HG03342 (cell line): Measurements from ENCODE around the gene ZNF709.
A peak's percentile ranks its signal among the peaks of the same experiment; 100 is the strongest.
"Not testable (repeated sequence)": the region's sequence is repeated elsewhere in the genome, so short reads cannot be mapped to it uniquely, and the experiment has no call there.

ENCODE experiments used
- ATAC-seq: cut with Tn5 transposase; IDR thresholded peaks from one replicate; pipeline ENCODE4 v1.9.1; 2021; ENCODE audit warnings: mild to moderate bottlenecking, moderate library complexity; ENCODE audit not compliant: unreplicated experiment

The ZNF709 gene

DNA sequence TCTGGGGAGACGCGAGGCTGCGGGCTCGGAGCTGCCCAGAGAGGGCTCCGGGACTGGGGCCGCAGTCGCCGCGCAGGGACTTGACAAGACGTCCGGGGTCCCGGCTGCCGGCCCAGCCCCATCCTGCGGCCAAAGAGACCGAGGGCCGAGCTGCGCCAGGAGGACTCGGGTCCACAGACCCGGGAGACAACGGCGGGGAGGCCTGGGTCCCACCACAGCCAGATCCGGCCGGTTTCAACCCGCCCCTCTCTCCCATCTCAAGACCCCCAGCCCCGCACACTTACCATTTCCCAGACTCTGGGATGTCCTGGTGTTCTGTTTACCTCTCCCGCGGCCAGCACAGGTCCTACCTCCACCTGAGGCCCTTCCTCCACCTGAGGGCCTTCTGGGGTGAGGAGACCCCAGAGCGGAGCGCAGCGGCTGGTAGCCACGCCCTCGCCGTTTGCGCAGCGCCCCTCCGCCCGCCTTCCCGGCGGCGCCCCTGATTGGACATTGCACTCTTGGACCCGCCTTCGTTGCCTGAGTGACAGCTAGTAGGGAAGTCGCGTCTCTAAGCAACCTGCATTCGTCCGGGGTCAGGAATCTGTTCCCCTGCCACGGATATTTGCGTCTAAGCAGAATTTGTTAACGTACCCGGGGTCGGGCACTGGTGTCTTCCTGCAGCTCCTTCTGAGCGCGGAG, at the start of gene ZNF709:
Gene ZNF709, minus strand, starts transcription at position 446 of the 681 bp plus-strand sequence. Its CDS starts 159 bp downstream, at position 287.
- peak; percentile 89 for ATAC-seq

DNA sequence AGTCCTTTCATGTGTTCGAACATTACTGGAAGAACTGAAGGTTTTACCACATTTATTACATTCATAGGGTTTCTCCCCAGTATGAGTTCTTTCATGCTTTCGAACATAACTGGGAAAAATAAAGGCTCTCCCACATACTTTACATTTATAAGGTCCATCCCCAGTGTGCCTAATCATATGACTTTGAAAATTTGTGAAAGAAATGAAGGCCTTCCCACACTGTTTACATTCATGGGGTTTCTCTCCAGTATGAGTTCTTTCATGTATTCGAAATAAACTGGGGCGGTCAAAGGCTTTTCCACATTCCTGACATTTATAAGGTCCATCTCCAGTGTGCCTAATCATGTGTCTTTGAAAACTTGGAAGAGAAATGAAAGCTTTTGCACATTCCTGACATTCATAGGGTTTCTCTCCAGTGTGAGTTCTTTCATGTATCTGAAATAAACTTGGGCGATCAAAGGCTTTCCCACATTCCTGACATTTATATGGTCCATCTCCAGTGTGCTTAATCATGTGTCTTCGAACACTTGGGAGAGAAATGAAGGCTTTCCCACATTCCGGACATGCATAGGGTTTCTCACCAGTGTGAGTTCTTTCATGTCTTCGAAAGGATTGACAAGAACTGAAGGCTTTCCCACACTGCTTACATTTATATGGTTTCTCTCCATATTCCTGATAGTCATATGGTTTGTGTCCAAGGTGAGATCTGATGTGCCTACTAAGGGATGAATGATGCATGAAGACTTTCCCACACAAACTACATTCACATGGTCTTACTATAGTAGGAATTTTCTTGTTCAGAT, 42.6 kb upstream of the ZNF709 start:
- no peak for ATAC-seq

DNA sequence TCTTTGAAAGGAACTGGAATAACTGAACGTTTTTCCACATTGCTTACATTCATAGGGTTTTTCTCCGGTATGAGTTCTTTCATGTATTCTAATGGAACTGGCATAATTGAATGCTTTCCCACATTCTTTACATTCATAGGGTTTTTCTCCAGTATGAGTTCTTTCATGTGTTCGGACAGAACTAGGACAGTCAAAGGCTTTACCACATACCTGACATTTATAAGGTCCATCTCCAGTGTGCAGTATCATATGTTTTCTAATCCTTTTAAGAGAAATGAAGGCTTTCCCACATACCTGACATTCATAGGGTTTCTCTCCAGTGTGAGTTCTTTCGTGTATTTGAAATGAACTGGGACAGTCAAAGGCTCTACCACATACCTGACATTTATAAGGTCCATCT, 41.9 kb upstream of the ZNF709 start:
- no peak for ATAC-seq

DNA sequence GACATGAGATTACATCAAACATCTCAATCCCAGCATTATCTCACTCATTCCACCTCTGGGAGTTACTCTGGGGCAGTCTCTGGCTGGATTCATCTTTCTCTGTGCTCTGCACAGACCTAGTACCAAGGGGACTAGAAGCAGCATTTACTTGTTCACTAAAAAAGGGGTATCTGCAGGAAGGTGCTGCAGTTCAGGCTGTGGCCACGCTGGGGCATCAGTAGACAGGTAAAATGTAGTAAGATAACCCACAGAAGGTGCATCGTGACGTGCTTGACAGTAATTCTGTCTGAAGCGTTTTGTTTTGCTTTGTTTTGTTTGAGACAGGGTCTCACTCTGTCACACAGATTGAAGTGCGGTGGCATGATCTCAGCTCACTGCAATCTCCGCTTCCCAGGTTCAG, 37.4 kb upstream of the ZNF709 start:
- no peak for ATAC-seq

DNA sequence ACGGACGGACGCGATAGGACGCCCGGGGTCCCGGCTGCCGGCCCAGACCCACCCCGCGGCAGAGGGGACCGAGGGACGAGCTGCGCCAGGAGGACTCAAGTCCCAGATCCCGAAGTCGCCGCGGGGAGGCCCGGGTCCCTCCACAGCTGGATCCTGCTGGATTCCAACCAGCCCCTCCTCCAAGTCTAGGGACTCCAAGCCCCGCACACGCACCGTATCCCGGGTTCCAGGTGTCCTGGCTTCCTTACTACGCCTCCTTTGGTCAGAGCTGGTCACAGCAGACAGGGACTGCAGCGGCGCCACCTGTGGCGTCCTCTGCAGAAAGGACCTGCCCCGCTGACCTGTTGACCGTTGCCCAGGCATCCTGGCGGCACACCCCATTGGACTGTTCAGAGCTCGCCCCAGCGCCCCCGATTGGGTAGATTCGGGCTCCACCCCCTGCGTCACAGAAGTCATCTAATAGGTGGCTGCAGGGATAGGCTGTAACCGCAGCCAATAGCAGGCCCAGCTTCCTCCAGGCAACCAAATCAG, 29.0 kb upstream of the ZNF709 start:
- ATAC-seq, result no peak

DNA sequence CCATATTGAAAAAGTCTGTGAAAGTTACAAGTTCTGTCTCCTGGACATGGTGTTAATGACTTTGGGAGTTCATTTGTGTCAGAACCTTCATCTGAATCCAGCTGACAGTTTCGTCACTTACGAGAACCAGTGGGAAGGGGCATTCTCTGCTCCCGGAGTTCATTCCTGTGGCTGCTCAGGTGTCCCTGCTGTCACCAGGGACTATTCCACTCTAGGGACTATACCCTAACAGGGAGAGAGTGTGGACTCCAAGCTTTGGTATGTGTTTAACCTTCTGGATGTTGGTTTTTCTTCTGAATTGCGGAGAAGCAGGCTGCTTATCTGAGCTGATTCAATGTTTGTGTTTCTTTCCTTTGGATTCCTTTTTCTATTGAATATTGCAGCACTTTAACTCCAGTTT, 12.4 kb upstream of the ZNF709 start:
- ATAC-seq, result no peak

DNA sequence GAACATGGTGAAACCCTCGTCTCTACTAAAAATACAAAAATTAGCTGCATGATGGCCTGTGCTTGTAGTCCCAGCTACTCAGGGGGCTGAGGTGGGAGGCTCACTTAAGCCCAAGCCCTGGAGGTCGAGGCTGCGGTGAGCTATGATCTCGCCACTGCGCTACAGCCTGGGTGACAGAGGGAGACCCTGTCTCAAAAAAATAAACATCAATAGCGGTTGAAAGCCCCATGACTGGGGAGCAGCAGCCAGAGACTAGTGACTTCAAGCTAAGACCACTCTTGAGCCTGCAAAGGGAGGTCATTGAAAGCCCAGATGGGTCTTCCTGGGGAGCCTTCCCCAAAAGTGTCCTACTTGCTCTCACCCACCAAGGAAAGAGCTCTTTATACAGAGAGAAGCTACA, 11.9 kb upstream of the ZNF709 start:
- ATAC-seq, result no peak

DNA sequence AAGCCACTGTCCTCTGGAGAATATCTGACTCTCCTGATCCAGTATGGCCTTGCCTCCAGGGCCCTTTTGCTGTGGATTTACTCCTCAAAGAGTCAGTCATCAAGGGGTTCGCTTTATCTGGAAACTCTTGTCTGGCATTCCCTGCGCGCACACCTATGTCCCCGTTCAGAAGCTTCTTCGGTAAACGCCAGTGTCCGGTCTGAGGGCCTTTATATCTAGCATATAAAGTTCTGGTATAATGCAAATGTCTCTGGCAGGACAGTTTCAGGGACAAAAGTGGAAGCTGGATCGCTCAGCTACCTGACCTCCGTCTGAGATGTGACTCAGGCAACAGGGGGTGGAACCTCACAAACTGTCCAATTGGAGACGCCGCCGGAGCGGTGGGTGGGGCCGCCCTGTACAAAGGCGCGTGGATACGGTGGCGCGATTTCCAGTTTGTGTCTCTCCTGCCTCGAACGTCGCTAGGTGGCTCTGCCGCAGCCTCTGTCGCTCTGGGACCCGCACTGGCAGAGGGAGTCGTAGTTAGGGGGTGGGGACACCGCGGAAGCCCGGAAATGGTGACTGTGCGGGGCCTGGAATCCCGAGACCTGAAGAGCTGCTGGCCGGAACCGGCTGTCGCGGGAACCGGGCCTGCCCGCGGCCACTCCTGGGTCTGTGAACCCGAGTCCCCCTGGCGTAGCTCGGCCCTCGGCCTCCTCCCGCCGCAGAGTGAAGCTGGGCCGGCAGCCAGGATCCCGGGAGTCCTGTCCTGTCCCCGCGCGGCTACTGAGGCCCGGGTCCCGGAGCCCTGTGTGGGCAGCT, 10.6 kb upstream of the ZNF709 start:
- peak; percentile 91 for ATAC-seq

DNA sequence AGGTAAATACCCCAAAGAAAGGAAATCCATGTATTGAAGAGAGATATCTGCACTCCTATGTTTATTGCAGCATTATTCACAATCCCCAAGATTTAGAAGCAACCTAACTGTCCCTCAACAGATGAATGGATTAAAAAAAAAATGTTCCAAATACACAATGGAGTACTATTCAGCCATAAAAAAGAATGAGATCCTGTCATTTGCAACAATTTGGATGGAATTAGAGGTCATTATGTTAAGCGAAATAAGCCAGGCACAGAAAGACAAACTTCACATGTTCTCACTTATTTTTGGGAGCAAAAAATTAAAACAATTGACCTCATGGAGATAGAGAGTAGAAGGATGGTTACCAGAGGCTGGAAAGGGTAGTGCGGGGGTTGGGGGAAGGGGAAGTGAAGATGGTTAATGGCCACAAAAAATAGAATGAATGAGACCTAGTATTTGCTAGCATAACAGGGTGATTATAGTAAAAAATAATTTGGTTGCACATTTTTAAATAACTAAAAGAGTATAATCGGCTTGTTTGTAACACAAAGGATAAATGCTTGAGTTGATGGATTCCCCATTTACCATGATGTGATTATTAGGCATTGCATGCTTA, 9.7 kb upstream of the ZNF709 start:
- no peak for ATAC-seq

DNA sequence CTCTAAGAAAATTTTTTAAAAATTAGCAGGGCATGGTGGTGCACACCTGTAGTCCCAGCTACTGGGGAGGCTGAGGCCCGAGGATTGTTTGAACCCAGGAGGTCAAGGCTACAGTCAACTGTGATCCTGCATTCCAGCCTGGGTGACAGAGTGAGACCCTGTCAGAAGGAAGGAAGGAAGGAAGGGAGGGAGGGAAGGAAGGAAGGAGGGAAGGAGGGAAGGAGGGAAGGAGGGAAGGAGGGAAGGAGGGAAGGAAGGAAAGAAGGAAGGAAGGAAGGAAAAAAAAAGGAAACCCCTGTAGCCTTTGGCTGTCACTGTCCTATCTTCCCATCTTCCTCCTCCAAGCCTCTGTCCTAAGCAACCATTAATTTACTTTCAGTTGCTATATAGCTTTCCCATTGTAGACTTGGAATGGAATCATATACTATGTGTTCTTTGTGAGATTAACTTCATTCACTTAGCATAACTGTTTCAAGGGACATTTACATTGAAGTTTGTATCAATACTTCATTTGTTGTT, 1.7 kb upstream of the ZNF709 start:
- not testable (repeated sequence) for ATAC-seq

DNA sequence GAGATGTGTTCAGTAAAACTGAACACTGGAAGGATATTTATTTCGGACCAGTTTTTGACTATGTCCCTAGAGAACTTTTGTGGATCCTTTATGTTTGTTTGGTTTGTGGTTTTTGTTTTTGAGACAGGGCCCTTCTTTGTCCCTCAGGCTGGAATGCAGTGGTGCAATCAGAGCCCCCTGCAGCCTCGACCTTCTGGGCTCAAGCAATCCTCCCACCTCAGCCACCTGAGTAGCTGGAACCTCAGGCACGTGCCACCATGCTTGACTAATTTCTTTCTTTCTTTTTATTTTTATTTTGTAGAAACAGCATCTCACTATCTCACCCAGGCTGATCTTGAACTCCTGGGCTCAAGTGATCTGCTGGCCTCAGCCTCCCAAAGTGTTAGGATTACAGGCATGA, 955 bp upstream of the ZNF709 start:
- no peak for ATAC-seq

DNA sequence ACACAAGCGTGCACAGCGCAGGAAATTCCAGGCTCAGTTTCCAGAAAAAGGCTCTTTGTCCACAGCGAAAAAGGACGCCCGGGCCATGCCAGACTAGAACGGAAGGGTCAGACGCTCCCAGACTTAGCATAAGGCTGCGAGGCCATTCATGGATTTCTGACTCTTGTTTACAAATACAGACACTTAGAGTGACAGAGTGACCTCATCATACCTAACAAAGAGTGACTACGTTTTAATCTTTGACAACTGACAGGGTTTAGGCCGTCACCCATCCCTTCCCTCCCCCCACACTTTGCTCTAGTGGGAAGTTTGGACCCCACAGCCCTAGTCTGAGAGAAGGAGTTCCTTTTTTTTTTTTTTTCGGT, 418 bp upstream of the ZNF709 start:
- peak; percentile 24 for ATAC-seq

DNA sequence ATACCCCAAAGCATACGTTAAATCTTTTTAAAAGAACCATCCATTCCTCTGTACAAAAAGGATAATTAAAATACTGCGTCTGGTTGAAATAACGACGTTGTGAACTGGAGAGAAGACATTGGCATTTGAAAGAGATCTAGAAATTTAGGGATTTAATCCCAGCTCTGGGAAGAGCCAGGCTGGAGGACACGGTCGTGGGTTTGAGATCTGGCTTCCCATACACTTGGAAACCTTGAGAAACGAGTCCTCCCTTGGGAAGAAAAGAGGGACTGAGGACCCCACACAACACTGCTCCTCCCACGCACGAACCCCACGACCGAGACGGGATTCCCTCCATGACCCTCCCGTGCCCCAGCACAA, 625 bp downstream of the ZNF709 start:
- ATAC-seq, result no peak

DNA sequence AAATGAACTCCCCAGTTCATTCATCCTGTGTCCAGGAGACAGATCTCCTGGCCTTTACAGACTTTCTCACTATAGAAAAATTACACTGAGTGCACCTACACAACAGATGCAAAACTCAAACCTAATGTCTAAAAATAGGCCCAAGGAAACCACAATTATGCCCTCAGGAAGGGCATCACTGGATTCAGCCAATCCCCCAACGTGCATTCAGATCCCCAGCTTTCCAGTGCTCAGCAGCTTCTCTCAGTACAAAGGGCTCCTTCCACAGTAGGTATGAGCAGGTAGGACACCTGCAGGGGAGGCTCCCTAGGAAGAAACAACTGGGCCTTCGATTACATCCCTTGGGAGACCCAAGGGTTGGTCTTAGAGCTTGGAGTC, 2.1 kb downstream of the ZNF709 start:
- no peak for ATAC-seq

DNA sequence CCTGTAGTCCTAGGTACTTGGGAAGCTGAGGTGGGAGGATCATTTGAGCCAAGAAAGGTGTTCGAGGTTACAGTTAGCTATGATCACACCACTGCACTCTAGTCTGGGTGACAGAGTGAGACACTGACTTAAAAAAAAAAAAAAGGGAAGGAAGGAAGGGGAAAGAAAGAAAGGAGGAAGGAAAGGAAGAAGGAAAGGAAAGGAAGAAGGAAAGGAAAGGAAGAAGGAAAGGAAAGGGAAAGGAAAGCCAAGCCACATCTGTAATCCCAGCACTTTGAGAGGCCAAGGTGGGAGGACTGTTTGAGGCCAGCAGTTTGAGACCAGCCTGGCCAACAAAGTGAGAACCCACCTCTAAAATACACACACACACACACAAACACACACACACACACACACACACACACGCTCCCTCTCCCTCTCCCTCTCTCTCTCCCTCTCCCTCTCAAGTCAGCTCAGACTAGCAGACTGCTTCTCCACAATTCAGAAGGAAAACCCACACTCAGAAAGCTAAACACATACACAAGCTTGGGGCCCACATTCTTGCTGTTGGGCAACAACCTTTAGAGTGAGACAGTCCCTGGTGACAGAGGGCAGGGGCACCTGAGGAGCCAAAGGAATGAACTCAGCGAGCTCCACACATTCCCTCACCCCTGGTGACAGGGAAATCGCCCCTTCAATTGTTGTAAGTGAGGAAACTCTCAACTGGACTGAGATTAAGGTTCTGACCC, 2.7 kb downstream of the ZNF709 start:
- no peak for ATAC-seq

DNA sequence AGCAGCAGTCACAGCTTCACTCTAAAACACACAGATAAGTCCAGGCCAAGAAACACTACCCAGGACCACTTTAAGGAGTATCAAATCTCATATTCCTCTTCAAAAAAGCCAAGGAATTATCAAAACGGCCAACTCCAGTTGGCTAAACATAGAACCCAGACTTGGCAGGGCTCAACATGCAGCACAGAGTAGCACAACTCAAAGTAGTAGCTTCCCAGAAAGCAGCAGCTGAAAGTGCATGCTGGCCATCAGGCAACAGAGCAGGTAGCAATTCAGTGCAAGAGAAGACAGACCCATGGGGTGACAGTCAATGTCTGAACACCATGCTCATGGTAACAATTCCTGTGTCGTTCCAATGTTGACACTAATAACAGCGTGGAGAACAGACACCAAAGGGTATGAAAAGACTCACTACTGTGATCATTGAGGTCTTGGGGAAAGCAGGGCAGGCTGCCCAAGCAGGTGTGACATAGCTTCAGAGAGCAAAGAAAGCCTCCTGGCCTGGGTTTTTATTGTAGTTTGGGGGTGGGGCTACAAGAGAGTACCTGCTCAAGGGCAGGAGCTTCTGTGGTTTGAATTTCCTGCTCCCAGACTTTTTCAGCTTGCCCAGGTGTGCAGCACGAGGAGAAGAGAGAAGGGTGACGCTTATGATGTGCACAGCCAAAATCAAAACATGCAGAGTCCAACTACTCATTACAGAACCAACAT, 6.2 kb downstream of the ZNF709 start:
- no peak for ATAC-seq

DNA sequence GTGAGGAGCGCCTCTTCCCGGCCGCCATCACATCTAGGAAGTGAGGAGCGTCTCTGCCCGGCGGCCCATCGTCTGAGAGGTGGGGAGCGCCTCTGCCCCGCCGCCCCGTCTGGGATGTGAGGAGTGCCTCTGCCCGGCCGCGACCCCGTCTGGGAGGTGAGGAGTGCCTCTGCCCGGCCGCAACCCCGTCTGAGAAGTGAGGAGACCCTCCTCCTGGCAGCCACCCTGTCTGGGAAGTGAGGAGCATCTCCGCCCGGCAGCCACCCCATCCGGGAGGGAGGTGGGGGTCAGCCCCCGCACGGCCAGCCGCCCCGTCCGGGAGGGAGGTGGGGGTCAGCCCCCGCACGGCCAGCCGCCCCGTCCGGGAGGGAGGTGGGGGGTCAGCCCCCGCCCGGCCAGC, 17.0 kb downstream of the ZNF709 start:
- not testable (repeated sequence) for ATAC-seq

DNA sequence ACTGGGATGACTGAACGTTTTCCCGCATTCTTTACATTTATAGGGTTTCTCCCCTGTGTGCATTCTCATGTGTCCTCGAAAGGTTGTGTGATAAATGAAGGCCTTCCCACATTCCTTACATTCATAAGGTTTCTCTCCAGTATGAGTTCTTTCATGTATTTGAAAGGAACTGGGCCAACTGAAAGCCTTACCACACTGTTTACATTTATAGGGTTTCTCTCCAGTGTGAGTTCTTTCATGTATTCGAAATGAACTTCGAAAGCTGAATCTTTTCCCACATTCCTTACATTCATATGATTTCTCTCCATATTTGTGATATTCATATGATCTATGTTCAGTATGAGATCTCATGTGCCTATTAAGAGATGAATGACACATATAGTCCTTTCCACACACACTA, 19.4 kb downstream of the ZNF709 start:
- no peak for ATAC-seq

DNA sequence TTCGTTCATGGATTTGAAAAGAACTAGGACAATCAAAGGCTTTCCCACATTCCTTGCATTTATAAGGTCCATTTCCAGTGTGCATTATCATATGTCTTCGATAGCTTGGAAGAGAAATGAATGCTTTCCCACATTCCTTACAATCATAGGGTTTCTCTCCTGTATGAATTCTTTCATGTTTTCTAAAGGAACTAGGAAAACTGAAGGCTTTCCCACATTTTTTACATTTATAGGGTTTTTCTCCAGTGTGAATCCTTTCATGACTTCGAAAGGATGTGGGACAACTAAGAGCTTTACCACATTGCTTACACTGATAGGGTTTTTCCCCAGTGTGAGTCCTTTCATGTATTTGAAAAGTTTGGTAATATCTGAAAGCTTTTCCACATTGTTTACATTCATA, 19.8 kb downstream of the ZNF709 start:
- no peak for ATAC-seq

DNA sequence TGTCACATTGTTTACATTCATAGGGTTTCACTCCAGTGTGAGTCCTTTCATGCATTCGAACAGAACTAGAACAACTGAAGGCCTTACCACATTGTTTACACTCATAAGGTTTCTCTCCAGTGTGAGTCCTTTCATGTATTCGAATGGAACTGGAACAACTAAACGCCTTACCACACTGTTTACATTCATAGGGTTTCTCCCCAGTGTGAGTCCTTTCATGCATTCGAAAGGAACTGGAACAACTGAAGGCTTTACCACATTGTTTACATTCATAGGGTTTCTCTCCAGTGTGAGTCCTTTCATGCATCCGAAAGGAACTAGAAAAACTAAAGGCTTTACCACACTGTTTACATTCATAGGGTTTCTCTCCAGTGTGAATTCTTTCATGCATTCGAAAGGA, 20.5 kb downstream of the ZNF709 start:
- ATAC-seq, result not testable (repeated sequence)
